Astrocyte of the spinal cord (primary cell): ENCODE data around the gene TMEM198.

Experiments
- DNase-seq: peaks from one replicate; pipeline ENCODE4 v3.0.0; 2011; ENCODE audit warnings: low read depth, low spot score
- H3K4me3 ChIP-seq: 2 replicates; pipeline ENCODE4 v1.5.1; 2011; ENCODE audit warnings: low read depth, mild to moderate bottlenecking, low read length, moderate library complexity
- in situ Hi-C: cut with HindIII; loops from 2 replicates; pipeline ENCODE4 v1.10.0; 2017; ENCODE audit warnings: low sequenced_read_pairs
- TF ChIP-seq, protein P1 (sequence below): IDR thresholded peaks from 2 replicates; pipeline ENCODE4 v1.5.1; 2012; ENCODE audit warnings: low read depth, mild to moderate bottlenecking, low read length, inconsistent platforms

TMEM198 gene

DNA sequence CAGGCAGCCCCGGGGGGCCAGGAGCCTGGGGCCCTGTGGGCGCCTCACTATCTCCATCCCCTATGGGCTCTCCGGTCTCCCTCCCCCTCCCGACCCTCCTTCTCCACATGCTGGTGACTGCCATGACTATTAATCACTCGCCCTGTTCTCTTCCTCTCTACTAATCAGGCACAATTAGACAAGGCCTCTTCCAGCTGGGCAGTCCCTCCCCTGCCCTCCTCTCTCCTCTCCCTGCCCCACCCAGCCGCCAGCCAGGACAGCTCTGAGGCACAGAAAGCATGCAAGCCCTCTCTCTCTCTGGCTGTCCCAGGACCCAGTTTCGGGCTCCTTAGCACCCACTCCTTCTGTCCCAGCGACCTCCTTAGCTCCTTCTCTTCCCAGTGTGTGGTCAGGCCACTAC lies 23.7 kb upstream of the TMEM198 start:
- in situ Hi-C loops = no loop called here
- DNase-seq = no peak
- no peak overlapping the region for H3K4me3 ChIP-seq
- TF ChIP-seq, protein P1, sequence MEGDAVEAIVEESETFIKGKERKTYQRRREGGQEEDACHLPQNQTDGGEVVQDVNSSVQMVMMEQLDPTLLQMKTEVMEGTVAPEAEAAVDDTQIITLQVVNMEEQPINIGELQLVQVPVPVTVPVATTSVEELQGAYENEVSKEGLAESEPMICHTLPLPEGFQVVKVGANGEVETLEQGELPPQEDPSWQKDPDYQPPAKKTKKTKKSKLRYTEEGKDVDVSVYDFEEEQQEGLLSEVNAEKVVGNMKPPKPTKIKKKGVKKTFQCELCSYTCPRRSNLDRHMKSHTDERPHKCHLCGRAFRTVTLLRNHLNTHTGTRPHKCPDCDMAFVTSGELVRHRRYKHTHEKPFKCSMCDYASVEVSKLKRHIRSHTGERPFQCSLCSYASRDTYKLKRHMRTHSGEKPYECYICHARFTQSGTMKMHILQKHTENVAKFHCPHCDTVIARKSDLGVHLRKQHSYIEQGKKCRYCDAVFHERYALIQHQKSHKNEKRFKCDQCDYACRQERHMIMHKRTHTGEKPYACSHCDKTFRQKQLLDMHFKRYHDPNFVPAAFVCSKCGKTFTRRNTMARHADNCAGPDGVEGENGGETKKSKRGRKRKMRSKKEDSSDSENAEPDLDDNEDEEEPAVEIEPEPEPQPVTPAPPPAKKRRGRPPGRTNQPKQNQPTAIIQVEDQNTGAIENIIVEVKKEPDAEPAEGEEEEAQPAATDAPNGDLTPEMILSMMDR = no peak

DNA sequence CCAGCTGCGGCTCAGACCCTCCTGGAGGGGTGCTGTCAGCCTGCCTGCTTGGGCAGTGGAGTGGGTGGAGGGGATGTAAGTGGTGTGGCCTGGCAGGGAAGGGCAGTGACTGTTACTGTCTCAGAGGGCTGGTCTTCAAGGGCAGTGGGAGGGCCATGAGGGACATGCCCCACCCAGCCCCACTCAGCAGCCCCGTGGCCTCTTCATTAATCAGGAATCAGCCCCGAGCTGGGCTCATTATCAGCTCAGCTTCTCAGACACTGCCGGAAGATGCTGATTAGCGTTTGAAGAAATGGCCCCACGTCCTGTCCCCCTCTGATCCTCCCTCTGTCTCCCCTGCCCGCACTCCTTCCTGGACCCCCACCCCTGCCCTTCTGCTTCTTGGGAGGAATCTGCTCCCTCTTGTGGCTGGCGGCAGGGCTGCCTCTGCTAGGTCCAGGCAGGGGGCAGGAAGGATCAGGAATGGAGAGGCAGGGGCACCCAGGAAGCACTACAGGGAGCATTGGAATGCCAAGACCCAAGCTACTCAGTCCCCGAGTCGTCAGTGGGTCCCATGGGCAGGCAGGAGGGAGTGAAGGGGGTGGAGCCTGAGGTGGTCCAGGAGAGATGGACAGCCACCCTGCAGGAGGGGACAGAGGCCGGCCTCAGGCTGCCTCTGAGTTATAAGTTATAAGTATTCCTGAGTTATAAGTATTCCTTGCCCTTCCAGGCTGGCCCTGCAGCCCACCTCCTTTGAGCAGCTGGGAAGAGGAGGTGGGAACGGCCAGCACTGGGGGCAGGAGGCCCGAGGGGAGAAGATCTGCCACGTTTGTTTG lies 22.6 kb upstream of the TMEM198 start:
- in situ Hi-C loops = no loop called here
- peak; percentile 36 for DNase-seq
- TF ChIP-seq, protein P1 = peak; percentile 92
- H3K4me3 ChIP-seq = no peak overlapping the region

DNA sequence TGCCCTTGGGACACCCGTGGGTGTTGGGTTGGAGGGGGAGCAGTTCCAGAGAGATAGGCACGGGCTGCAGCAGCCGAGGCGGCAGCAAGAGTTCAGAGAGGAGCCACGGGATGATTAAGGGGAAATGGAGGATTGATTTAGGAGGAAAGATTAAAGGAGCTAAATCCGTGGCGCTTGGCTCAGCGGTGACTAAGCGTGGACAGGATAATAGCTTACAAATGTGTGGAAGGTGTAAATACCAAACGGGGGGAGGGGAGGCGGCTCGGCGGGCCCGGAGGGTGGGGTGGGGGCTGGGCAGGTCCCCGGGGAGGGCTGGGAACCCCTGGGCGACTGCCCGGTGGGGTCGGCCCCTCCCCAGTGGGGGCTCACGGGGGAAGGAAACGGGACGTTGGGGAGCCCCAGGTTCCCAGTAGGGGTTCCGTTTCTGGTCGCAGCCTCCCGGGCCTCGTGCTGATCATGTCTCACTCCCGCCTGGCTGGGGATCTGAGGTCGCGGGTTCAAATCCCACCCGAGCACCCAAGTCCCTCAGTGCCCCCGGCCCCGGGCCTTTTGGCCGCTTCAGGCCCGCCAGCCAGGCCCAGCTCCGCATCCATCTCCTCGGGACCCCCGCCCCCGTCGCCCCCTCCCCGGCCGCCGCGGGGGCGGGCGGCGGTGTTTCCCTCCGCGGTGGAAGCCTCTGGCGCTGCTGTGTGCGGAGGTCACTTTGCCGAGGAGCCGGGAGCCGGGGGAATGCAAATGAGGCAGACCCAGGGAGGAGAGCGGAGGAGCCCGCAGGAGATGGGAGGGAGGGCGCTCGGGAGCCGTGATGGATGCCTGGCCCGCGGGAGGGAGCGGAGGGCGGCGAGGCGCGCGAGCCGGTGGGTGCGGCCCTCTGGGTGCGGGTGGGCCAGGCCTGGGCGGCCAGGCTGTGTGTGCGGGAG lies 21.5 kb upstream of the TMEM198 start:
- H3K4me3 ChIP-seq = peak overlapping the region; percentile 5
- TF ChIP-seq, protein P1 = peak; percentile 1
- DNase-seq = peak; percentile 56
- in situ Hi-C loops = no loop called here

DNA sequence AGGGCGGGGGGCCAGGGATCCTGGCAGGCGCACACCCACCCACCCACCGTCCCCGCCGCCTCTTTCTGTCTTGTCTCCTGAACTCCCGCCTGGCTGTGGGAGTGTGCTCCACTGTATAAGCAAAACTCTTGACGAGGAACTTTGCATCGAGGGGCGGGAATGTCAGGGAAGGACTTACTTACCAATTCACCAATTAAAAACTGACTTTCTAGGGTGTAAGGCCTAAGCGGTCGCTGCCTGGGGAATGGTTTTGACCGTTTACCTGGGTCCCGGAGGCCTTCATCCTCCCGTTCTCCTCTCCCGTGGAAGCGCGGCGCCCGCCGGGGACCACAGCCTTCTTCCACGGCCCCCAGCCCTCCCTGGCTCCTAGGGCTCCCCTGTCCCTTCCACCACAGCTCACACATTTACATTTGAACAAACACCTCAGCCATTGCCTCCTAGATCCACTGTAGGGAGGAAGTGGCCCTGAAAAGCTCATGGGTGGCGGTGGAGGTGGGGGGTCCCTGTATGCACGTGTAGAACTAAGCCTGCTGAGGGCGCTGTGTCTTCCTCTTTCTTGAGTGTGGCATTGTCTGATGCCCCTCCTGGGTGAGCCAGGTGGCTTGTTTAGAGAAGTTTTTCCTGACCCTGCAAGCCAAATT lies 20.7 kb upstream of the TMEM198 start:
- no peak for DNase-seq
- in situ Hi-C loops = no loop called here
- H3K4me3 ChIP-seq = no peak overlapping the region
- TF ChIP-seq, protein P1 = peak; percentile 8

DNA sequence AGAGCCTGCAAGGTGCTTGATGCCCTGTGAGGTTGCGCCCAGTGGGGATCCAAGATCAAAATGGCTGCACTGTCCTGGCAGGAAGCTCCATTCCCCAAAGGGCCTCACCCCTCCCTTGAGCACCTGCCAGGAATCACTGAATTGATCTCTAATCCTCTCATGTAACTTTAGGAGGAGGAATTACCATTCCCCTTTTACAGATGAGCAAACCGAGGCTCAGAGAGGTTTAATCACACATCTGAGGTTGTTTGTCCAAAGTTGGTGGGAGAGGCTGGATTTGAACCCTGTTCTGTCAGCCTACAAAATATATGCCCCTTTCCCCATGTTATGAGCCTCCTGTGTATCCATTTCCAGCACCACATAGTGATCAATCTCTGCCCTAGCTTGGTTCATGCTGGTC lies 19.0 kb upstream of the TMEM198 start:
- H3K4me3 ChIP-seq = no peak overlapping the region
- DNase-seq = no peak
- TF ChIP-seq, protein P1 = no peak
- in situ Hi-C loops = no loop called here

DNA sequence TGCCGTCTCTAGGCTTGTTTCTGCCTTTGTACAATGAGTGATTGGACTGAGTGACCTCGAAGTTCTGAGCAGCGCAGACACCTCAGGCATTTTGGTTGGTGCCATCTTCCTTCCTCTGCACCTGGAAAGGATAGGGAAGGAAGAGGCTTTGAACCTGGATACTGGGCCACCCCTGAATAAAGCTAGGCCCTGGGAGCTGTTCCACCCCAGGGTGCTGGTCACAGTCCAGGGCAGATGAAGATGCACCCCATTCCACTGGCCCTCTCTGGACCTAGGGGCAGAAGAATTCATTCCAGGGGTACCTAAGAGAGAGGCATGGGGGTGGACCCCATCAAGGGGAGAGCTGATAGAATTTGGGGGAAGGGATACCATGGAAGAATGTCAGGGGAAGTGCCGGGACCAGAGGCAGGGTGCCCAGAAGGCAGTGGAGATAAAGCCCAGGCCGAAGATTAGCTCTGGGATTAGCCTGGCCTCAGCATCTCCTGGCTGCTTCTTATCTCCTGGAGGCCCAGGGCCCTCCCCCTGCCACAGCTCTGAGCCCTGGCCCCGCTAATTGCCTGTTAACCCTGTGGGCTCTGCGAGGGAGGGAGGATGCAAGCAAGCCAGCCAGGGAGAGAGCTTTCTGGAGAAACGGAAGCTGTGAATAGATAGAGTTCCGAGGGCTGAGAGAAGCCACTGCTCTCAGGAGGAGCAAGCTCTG lies 18.1 kb upstream of the TMEM198 start:
- no peak overlapping the region for H3K4me3 ChIP-seq
- TF ChIP-seq, protein P1 = no peak
- in situ Hi-C loops = no loop called here
- no peak for DNase-seq
